A549 (cell line): ENCODE results near the gene ARHGAP26.

ENCODE experiments used
- ESRRA ChIP-seq: fragments of 150-350 bp; IDR thresholded peaks from 2 replicates; pipeline ENCODE4 v1.6.1; 2014; ENCODE audit warnings: mild to moderate bottlenecking, low read length, borderline replicate concordance
- JUN ChIP-seq, 2 experiments: fragments of >200 bp; sonication (Bioruptor Twin); formaldehyde crosslinking; IDR thresholded peaks; 2 replicates in 1 of 2; 3 replicates in 1 of 2; pipeline ENCODE4 v1.6.1; 2016 to 2017
- POLR2A ChIP-seq: IDR thresholded peaks from 2 replicates; pipeline ENCODE4 v1.6.1; 2012; ENCODE audit warnings: mild to moderate bottlenecking, low read length
- TF ChIP-seq, protein P1 (sequence below): fragments of >200 bp; sonication (Bioruptor Twin); formaldehyde crosslinking; IDR thresholded peaks from 3 replicates; pipeline ENCODE4 v1.5.1; 2016
- TF ChIP-seq, protein P2 (sequence below): fragments of 200-600 bp; sonication (generic); IDR thresholded peaks from 2 replicates; pipeline ENCODE4 v1.6.1; 2016; ENCODE audit warnings: antibody characterized with exemption, mild to moderate bottlenecking, moderate library complexity
- TF ChIP-seq, protein P3 (sequence below): IDR thresholded peaks from 2 replicates; pipeline ENCODE4 v1.6.1; 2012

DNA sequence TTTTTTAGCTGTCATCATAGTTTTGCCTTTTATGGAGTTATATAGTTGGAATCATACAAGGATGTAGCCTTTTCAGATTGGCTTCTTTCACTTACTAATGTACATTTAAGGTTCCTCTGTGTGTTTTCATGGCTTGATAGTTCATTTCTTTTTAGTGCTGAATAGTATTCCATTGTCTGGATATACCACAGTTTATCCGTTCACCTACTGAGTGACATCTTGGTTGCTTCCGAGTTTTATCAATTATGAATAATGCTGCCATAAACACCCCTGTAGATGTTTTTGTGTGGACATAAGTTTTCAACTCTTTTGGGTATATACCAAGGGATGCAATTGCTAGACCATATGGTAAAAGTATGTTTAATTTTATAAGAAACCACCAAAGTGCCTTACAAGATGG, 497.0 kb downstream of the ARHGAP26 start:
- TF ChIP-seq, protein P1, sequence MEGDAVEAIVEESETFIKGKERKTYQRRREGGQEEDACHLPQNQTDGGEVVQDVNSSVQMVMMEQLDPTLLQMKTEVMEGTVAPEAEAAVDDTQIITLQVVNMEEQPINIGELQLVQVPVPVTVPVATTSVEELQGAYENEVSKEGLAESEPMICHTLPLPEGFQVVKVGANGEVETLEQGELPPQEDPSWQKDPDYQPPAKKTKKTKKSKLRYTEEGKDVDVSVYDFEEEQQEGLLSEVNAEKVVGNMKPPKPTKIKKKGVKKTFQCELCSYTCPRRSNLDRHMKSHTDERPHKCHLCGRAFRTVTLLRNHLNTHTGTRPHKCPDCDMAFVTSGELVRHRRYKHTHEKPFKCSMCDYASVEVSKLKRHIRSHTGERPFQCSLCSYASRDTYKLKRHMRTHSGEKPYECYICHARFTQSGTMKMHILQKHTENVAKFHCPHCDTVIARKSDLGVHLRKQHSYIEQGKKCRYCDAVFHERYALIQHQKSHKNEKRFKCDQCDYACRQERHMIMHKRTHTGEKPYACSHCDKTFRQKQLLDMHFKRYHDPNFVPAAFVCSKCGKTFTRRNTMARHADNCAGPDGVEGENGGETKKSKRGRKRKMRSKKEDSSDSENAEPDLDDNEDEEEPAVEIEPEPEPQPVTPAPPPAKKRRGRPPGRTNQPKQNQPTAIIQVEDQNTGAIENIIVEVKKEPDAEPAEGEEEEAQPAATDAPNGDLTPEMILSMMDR, result no peak
- TF ChIP-seq JUN (IDR thresholded peaks at IDR 0.05) (no peak), ESRRA (no peak), POLR2A (no peak)
- TF ChIP-seq, protein P2, sequence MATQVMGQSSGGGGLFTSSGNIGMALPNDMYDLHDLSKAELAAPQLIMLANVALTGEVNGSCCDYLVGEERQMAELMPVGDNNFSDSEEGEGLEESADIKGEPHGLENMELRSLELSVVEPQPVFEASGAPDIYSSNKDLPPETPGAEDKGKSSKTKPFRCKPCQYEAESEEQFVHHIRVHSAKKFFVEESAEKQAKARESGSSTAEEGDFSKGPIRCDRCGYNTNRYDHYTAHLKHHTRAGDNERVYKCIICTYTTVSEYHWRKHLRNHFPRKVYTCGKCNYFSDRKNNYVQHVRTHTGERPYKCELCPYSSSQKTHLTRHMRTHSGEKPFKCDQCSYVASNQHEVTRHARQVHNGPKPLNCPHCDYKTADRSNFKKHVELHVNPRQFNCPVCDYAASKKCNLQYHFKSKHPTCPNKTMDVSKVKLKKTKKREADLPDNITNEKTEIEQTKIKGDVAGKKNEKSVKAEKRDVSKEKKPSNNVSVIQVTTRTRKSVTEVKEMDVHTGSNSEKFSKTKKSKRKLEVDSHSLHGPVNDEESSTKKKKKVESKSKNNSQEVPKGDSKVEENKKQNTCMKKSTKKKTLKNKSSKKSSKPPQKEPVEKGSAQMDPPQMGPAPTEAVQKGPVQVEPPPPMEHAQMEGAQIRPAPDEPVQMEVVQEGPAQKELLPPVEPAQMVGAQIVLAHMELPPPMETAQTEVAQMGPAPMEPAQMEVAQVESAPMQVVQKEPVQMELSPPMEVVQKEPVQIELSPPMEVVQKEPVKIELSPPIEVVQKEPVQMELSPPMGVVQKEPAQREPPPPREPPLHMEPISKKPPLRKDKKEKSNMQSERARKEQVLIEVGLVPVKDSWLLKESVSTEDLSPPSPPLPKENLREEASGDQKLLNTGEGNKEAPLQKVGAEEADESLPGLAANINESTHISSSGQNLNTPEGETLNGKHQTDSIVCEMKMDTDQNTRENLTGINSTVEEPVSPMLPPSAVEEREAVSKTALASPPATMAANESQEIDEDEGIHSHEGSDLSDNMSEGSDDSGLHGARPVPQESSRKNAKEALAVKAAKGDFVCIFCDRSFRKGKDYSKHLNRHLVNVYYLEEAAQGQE, result no peak
- TF ChIP-seq, protein P3, sequence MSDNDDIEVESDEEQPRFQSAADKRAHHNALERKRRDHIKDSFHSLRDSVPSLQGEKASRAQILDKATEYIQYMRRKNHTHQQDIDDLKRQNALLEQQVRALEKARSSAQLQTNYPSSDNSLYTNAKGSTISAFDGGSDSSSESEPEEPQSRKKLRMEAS, result no peak
